ENCODE data around the gene C4orf36.

C4orf36 gene

GRCh38 chr4:86916392-86916791 lies 24.2 kb upstream of the C4orf36 start:
- no peaks in the 10 kb centered on the region for H3K27me3 ChIP-seq (ENCODE audit: control insufficient read depth in 5 of 5, insufficient read depth in 4 of 5, low read length in 5 of 5)
- H3K4me1 ChIP-seq (ENCODE audit: control insufficient read depth in 5 of 5, insufficient read depth in 5 of 5, low read length in 5 of 5), result peaks cover 6 to 29% (median 20%) of the 10 kb centered on the region in 5 donors
- no peaks in the 10 kb centered on the region for H3K9me3 ChIP-seq (ENCODE audit: control insufficient read depth in 5 of 5, low read length in 5 of 5)
- H3K27ac ChIP-seq (ENCODE audit: low read depth, low read length), result no peak overlapping the region
- H3K9ac ChIP-seq (ENCODE audit: low read length in 5 of 5), result no peak overlapping the region
- no peak overlapping the region for H3K4me3 ChIP-seq (ENCODE audit: low read depth in 1 of 5, low read length in 5 of 5)
- peaks cover 0 to 2% (median 0%) of the 10 kb centered on the region in 5 donors for H3K36me3 ChIP-seq (ENCODE audit: control insufficient read depth in 5 of 5, insufficient read depth in 5 of 5, low read length in 5 of 5)

GRCh38 chr4:86910820-86911684 lies 18.8 kb upstream of the C4orf36 start:
- peaks cover 0 to 27% (median 22%) of the 10 kb centered on the region in 5 donors for H3K4me1 ChIP-seq (ENCODE audit: control insufficient read depth in 5 of 5, insufficient read depth in 5 of 5, low read length in 5 of 5)
- H3K27ac ChIP-seq (ENCODE audit: low read depth, low read length), result no peak overlapping the region
- H3K36me3 ChIP-seq (ENCODE audit: control insufficient read depth in 5 of 5, insufficient read depth in 5 of 5, low read length in 5 of 5), result peaks cover 0 to 2% (median 0%) of the 10 kb centered on the region in 5 donors
- no peaks in the 10 kb centered on the region for H3K27me3 ChIP-seq (ENCODE audit: control insufficient read depth in 5 of 5, insufficient read depth in 4 of 5, low read length in 5 of 5)
- H3K9ac ChIP-seq (ENCODE audit: low read length in 5 of 5), result no peak overlapping the region
- no peaks in the 10 kb centered on the region for H3K9me3 ChIP-seq (ENCODE audit: control insufficient read depth in 5 of 5, low read length in 5 of 5)
- no peak overlapping the region for H3K4me3 ChIP-seq (ENCODE audit: low read depth in 1 of 5, low read length in 5 of 5)

- Histone ChIP-seq H3K4me3 (ENCODE audit: low read depth in 1 of 5, low read length in 5 of 5) (no peak overlapping the region), H3K27me3 (ENCODE audit: control insufficient read depth in 5 of 5, insufficient read depth in 4 of 5, low read length in 5 of 5) (no peaks in the 10 kb centered on the region), H3K27ac (ENCODE audit: low read depth, low read length) (no peak overlapping the region), H3K36me3 (ENCODE audit: control insufficient read depth in 5 of 5, insufficient read depth in 5 of 5, low read length in 5 of 5) (peaks cover 0 to 2% (median 0%) of the 10 kb centered on the region in 5 donors), H3K4me1 (ENCODE audit: control insufficient read depth in 5 of 5, insufficient read depth in 5 of 5, low read length in 5 of 5) (peaks cover 0 to 27% (median 22%) of the 10 kb centered on the region in 5 donors), H3K9me3 (ENCODE audit: control insufficient read depth in 5 of 5, low read length in 5 of 5) (no peaks in the 10 kb centered on the region), H3K9ac (ENCODE audit: low read length in 5 of 5) (no peak overlapping the region)
Observed at GRCh38 chr4:86910369-86910768, 18.1 kb upstream of the C4orf36 start.

- H3K9ac ChIP-seq (ENCODE audit: low read length in 5 of 5), result no peak overlapping the region
- H3K27ac ChIP-seq (ENCODE audit: low read depth, low read length), result no peak overlapping the region
Observed at GRCh38 chr4:86909546-86910295, 17.5 kb upstream of the C4orf36 start.

GRCh38 chr4:86908251-86908657 lies 16.0 kb upstream of the C4orf36 start:
- H3K27me3 ChIP-seq (ENCODE audit: control insufficient read depth in 5 of 5, insufficient read depth in 4 of 5, low read length in 5 of 5), result no peaks in the 10 kb centered on the region
- peaks cover 0 to 35% (median 28%) of the 10 kb centered on the region in 5 donors for H3K4me1 ChIP-seq (ENCODE audit: control insufficient read depth in 5 of 5, insufficient read depth in 5 of 5, low read length in 5 of 5)
- peak overlapping the region; percentile 59 for H3K27ac ChIP-seq (ENCODE audit: low read depth, low read length)
- peak overlapping the region in 2 of 5 donors; percentile 28 to 58 for H3K9ac ChIP-seq (ENCODE audit: low read length in 5 of 5)
- peak overlapping the region in 3 of 5 donors; percentile 11 to 31 (median 14) for H3K4me3 ChIP-seq (ENCODE audit: low read depth in 1 of 5, low read length in 5 of 5)
- no peaks in the 10 kb centered on the region for H3K9me3 ChIP-seq (ENCODE audit: control insufficient read depth in 5 of 5, low read length in 5 of 5)
- peaks cover 0 to 2% (median 0%) of the 10 kb centered on the region in 5 donors for H3K36me3 ChIP-seq (ENCODE audit: control insufficient read depth in 5 of 5, insufficient read depth in 5 of 5, low read length in 5 of 5)

More at GRCh38 chr4:86909546-86910295, 17.5 kb upstream of the C4orf36 start:
- Histone ChIP-seq H3K27me3 (ENCODE audit: control insufficient read depth in 5 of 5, insufficient read depth in 4 of 5, low read length in 5 of 5) (no peaks in the 10 kb centered on the region), H3K4me1 (ENCODE audit: control insufficient read depth in 5 of 5, insufficient read depth in 5 of 5, low read length in 5 of 5) (peaks cover 0 to 27% (median 23%) of the 10 kb centered on the region in 5 donors), H3K36me3 (ENCODE audit: control insufficient read depth in 5 of 5, insufficient read depth in 5 of 5, low read length in 5 of 5) (peaks cover 0 to 2% (median 0%) of the 10 kb centered on the region in 5 donors), H3K9me3 (ENCODE audit: control insufficient read depth in 5 of 5, low read length in 5 of 5) (no peaks in the 10 kb centered on the region), H3K4me3 (ENCODE audit: low read depth in 1 of 5, low read length in 5 of 5) (no peak overlapping the region)

GRCh38 chr4:86901864-86902263 lies 9.6 kb upstream of the C4orf36 start:
- Histone ChIP-seq H3K9me3 (ENCODE audit: control insufficient read depth in 5 of 5, low read length in 5 of 5) (no peaks in the 10 kb centered on the region), H3K9ac (ENCODE audit: low read length in 5 of 5) (no peak overlapping the region), H3K36me3 (ENCODE audit: control insufficient read depth in 5 of 5, insufficient read depth in 5 of 5, low read length in 5 of 5) (no peaks in the 10 kb centered on the region), H3K27ac (ENCODE audit: low read depth, low read length) (no peak overlapping the region), H3K4me3 (ENCODE audit: low read depth in 1 of 5, low read length in 5 of 5) (no peak overlapping the region), H3K4me1 (ENCODE audit: control insufficient read depth in 5 of 5, insufficient read depth in 5 of 5, low read length in 5 of 5) (peaks cover 0 to 11% (median 8%) of the 10 kb centered on the region in 5 donors), H3K27me3 (ENCODE audit: control insufficient read depth in 5 of 5, insufficient read depth in 4 of 5, low read length in 5 of 5) (no peaks in the 10 kb centered on the region)

GRCh38 chr4:86898562-86898961 lies 6.3 kb upstream of the C4orf36 start:
- no peaks in the 10 kb centered on the region for H3K27me3 ChIP-seq (ENCODE audit: control insufficient read depth in 5 of 5, insufficient read depth in 4 of 5, low read length in 5 of 5)
- peaks cover 0 to 9% (median 5%) of the 10 kb centered on the region in 5 donors for H3K4me1 ChIP-seq (ENCODE audit: control insufficient read depth in 5 of 5, insufficient read depth in 5 of 5, low read length in 5 of 5)
- H3K27ac ChIP-seq (ENCODE audit: low read depth, low read length), result no peak overlapping the region
- H3K9ac ChIP-seq (ENCODE audit: low read length in 5 of 5), result no peak overlapping the region
- no peak overlapping the region for H3K4me3 ChIP-seq (ENCODE audit: low read depth in 1 of 5, low read length in 5 of 5)
- H3K9me3 ChIP-seq (ENCODE audit: control insufficient read depth in 5 of 5, low read length in 5 of 5), result no peaks in the 10 kb centered on the region
- H3K36me3 ChIP-seq (ENCODE audit: control insufficient read depth in 5 of 5, insufficient read depth in 5 of 5, low read length in 5 of 5), result no peaks in the 10 kb centered on the region

GRCh38 chr4:86896596-86896995 lies 4.4 kb upstream of the C4orf36 start:
- Histone ChIP-seq H3K9ac (ENCODE audit: low read length in 5 of 5) (no peak overlapping the region), H3K4me1 (ENCODE audit: control insufficient read depth in 5 of 5, insufficient read depth in 5 of 5, low read length in 5 of 5) (peaks cover 4 to 18% (median 13%) of the 10 kb centered on the region in 5 donors), H3K27me3 (ENCODE audit: control insufficient read depth in 5 of 5, insufficient read depth in 4 of 5, low read length in 5 of 5) (no peaks in the 10 kb centered on the region), H3K9me3 (ENCODE audit: control insufficient read depth in 5 of 5, low read length in 5 of 5) (no peaks in the 10 kb centered on the region), H3K4me3 (ENCODE audit: low read depth in 1 of 5, low read length in 5 of 5) (no peak overlapping the region), H3K27ac (ENCODE audit: low read depth, low read length) (no peak overlapping the region), H3K36me3 (ENCODE audit: control insufficient read depth in 5 of 5, insufficient read depth in 5 of 5, low read length in 5 of 5) (no peaks in the 10 kb centered on the region)

GRCh38 chr4:86895692-86896488 lies 3.7 kb upstream of the C4orf36 start:
- H3K4me1 ChIP-seq (ENCODE audit: control insufficient read depth in 5 of 5, insufficient read depth in 5 of 5, low read length in 5 of 5), result peaks cover 4 to 21% (median 15%) of the 10 kb centered on the region in 5 donors
- H3K36me3 ChIP-seq (ENCODE audit: control insufficient read depth in 5 of 5, insufficient read depth in 5 of 5, low read length in 5 of 5), result no peaks in the 10 kb centered on the region
- H3K4me3 ChIP-seq (ENCODE audit: low read depth in 1 of 5, low read length in 5 of 5), result no peak overlapping the region
- H3K27ac ChIP-seq (ENCODE audit: low read depth, low read length), result no peak overlapping the region
- H3K9ac ChIP-seq (ENCODE audit: low read length in 5 of 5), result no peak overlapping the region
- H3K9me3 ChIP-seq (ENCODE audit: control insufficient read depth in 5 of 5, low read length in 5 of 5), result no peaks in the 10 kb centered on the region
- no peaks in the 10 kb centered on the region for H3K27me3 ChIP-seq (ENCODE audit: control insufficient read depth in 5 of 5, insufficient read depth in 4 of 5, low read length in 5 of 5)

Data from subcutaneous abdominal adipose tissue (tissue), 5 donors.